Fibroblast of lung (primary cell): ENCODE results near the gene TSPYL6. TPM values are rescaled to one million over a fixed set of nuclear protein-coding genes. Genes with fewer than 3 reads are reported as not detected.
"Not testable (repeated sequence)": the region's sequence is repeated elsewhere in the genome, so short reads cannot be mapped to it uniquely, and the experiment has no call there.

Source experiments
- DNase-seq, 2 donors: peaks; one replicate each; pipeline versions ENCODE4 v3.0.0 to v3.0.0-alpha.2; 2010; ENCODE audit warnings: low read depth in 2 of 2
- H2AFZ ChIP-seq: 2 replicates; pipeline ENCODE4 v1.5.1; 2012; ENCODE audit warnings: low read length, control low read depth, inconsistent platforms
- H3K27ac ChIP-seq: 2 replicates; pipeline ENCODE4 v1.5.1; 2011; ENCODE audit warnings: low read length, control low read depth; ENCODE audit not compliant: insufficient read depth
- H3K27me3 ChIP-seq: 2 replicates; pipeline ENCODE4 v1.5.1; 2011; ENCODE audit warnings: mild to moderate bottlenecking, low read length; ENCODE audit not compliant: control insufficient read depth, insufficient read depth
- H3K36me3 ChIP-seq: 2 replicates; pipeline ENCODE4 v1.5.1; 2011; ENCODE audit warnings: low read length; ENCODE audit not compliant: control insufficient read depth, insufficient read depth
- H3K4me1 ChIP-seq: 2 replicates; pipeline ENCODE4 v1.5.1; 2011; ENCODE audit warnings: low read length; ENCODE audit not compliant: control insufficient read depth, insufficient read depth; ENCODE audit errors: extremely low read depth
- H3K4me2 ChIP-seq: 2 replicates; pipeline ENCODE4 v1.5.1; 2011; ENCODE audit warnings: low read length, control low read depth; ENCODE audit not compliant: insufficient read depth; ENCODE audit errors: extremely low read depth
- H3K4me3 ChIP-seq, 4 experiments: fragments of 200-600 bp in 1 of 4; sonication (generic) in 1 of 4; replicated peaks in 1 of 4; 2 replicates each; pipeline ENCODE4 v1.5.1; 2011 to 2016; ENCODE audit warnings: low read length in 4 of 4, low read depth in 3 of 4, mild to moderate bottlenecking in 3 of 4, control low read depth in 2 of 4, inconsistent platforms in 1 of 4, mixed read lengths in 1 of 4; ENCODE audit not compliant: insufficient read depth in 1 of 4; ENCODE audit errors: control extremely low read depth in 1 of 4
- H3K79me2 ChIP-seq: 2 replicates; pipeline ENCODE4 v1.5.1; 2012; ENCODE audit warnings: mild to moderate bottlenecking, low read length, inconsistent platforms; ENCODE audit not compliant: control insufficient read depth, insufficient read depth
- H3K9ac ChIP-seq: 2 replicates; pipeline ENCODE4 v1.5.1; 2011; ENCODE audit warnings: mild to moderate bottlenecking, low read length, control low read depth; ENCODE audit not compliant: insufficient read depth
- H3K9me3 ChIP-seq: 2 replicates; pipeline ENCODE4 v1.5.1; 2012; ENCODE audit warnings: low read depth, low read length; ENCODE audit not compliant: control insufficient read depth, insufficient read depth
- H4K20me1 ChIP-seq: 2 replicates; pipeline ENCODE4 v1.5.1; 2011; ENCODE audit warnings: low read length; ENCODE audit not compliant: control insufficient read depth, insufficient read depth; ENCODE audit errors: extremely low read depth
- EZH2 ChIP-seq: IDR thresholded peaks from 2 replicates; pipeline ENCODE4 v1.5.1; 2012; ENCODE audit warnings: low read length, control low read depth, mild to moderate bottlenecking; ENCODE audit errors: missing control alignments
- polyA plus RNA-seq, 2 donors: library from polyadenylated mRNA; depleted of rRNA in 1 of 2; stranded (reverse) in 1 of 2; unstranded in 1 of 2; fragments of >200 nt; gene quantifications; 2 replicates each; pipeline ENCODE4 v1.2.1, GENCODE V29; 2011 to 2012; ENCODE audit warnings: missing spikeins in 1 of 2
- total RNA-seq: library from RNA; depleted of rRNA; stranded (reverse); fragments of >200 nt; gene quantifications from 2 replicates; pipeline ENCODE4 v1.2.1, GENCODE V29; 2014
- TF ChIP-seq, protein P1 (sequence below), 2 donors: IDR thresholded peaks in 1 of 2; conservative IDR thresholded peaks in 1 of 2; 1 replicate in 1 of 2; 2 replicates in 1 of 2; pipeline ENCODE4 v1.5.1; 2011 to 2012; ENCODE audit warnings: low read length in 2 of 2, control low read depth in 1 of 2, inconsistent platforms in 1 of 2, low read depth in 1 of 2, mild to moderate bottlenecking in 1 of 2

The TSPYL6 gene
- total and polyA plus RNA-seq, 2 donors (not counting 1 experiment from before 2014, with no cell fraction given) = not detected

DNA sequence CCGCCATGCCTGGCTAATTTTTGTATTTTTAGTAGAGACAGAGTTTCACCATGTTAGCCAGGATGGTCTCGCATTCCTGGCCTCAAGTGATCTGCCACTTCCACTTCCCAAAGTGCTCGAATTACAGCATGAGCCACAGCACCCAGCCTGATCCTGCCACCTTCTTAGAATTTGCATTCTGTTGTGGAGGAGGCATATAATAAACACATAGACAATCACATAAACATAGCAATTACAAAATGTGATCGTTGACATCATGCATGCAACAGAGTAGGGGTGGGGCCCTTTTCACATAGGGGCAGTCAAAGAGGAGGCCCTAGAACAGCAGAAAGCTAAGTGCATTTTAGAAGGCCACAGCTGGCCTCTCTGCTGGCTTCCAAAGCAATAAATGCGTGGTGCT, 39.9 kb upstream of the TSPYL6 start:
- DNase-seq = peak in 1 of 2 donors; percentile 19
- Histone ChIP-seq H4K20me1 (no peaks in the 10 kb centered on the region), H3K36me3 (no peaks in the 10 kb centered on the region), H3K4me1 (no peaks in the 10 kb centered on the region), H3K4me3 (no peak overlapping the region), H3K4me2 (no peak overlapping the region), H2AFZ (no peak overlapping the region), H3K27me3 (no peaks in the 10 kb centered on the region), H3K79me2 (no peaks in the 10 kb centered on the region), H3K9me3 (no peaks in the 10 kb centered on the region), H3K27ac (no peak overlapping the region), H3K9ac (no peak overlapping the region)
- TF ChIP-seq, protein P1, sequence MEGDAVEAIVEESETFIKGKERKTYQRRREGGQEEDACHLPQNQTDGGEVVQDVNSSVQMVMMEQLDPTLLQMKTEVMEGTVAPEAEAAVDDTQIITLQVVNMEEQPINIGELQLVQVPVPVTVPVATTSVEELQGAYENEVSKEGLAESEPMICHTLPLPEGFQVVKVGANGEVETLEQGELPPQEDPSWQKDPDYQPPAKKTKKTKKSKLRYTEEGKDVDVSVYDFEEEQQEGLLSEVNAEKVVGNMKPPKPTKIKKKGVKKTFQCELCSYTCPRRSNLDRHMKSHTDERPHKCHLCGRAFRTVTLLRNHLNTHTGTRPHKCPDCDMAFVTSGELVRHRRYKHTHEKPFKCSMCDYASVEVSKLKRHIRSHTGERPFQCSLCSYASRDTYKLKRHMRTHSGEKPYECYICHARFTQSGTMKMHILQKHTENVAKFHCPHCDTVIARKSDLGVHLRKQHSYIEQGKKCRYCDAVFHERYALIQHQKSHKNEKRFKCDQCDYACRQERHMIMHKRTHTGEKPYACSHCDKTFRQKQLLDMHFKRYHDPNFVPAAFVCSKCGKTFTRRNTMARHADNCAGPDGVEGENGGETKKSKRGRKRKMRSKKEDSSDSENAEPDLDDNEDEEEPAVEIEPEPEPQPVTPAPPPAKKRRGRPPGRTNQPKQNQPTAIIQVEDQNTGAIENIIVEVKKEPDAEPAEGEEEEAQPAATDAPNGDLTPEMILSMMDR (conservative IDR thresholded peaks at IDR 0.05 in 1 of 2, IDR thresholded peaks at IDR 0.05 in 1 of 2; ENCODE audit: low read depth in 1 of 2, low read length in 2 of 2) = no peak
- TF ChIP-seq EZH2 = no peak

DNA sequence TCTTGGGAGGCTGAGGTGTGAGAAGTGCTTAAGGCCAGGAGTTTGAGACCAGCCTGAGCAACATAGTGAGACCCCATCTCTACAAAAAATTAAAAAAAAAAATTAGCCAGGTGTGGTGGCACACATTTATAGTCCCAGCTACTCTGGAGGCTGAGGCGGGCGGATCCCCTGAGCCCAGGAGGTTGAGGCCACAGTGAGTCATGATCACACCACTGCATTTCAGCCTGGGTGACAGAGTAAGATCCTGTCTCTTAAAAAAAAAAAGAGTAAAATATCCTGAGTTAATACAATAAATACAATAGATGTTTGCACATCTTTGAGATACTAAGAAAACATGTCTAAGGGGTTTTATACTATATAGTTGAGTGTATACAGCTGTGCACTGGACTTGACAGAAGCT, 38.6 kb upstream of the TSPYL6 start:
- not testable (repeated sequence) for H3K4me2 ChIP-seq, H3K9me3 ChIP-seq, H2AFZ ChIP-seq, H3K4me1 ChIP-seq, H3K4me3 ChIP-seq, H3K9ac ChIP-seq, DNase-seq, H3K36me3 ChIP-seq, H3K27me3 ChIP-seq, H3K79me2 ChIP-seq, H3K27ac ChIP-seq, H4K20me1 ChIP-seq

DNA sequence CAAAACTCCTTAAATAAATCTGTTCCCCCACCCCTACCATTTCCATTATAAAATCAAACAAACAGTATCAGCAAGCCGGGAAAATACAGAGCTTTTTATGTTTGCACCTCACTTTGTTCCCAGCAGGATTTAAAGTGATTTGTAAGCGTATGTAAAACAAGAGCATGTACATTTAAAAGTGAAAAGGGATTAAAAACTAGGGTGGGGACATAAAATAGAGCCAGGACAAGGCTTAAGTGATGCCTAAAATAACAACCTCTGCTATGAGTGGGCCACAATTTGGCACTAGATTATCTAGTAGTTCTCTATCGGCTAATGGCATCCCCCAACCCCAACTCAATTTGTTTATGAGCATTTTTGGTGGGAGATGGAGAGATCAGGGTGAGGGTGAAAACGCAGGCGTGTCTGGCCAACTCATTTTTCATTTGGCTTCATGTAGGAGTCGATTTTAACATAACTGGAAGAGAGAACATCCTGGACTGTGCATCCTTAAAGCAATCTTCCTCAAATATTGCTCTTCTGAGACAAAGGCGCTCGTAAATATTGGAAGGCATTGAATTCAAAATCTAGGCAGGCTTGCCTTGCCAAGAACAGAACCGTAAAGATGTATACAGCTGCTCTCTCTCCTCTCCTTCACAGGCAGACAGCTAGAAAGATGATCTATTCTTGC, 34.5 kb upstream of the TSPYL6 start:
- DNase-seq = no peak

More for the DNA sequence above, 34.5 kb upstream of the TSPYL6 start:
- no peak overlapping the region for H3K4me2 ChIP-seq
- no peaks in the 10 kb centered on the region for H3K36me3 ChIP-seq
- no peaks in the 10 kb centered on the region for H3K79me2 ChIP-seq
- no peaks in the 10 kb centered on the region for H3K4me1 ChIP-seq
- H2AFZ ChIP-seq = no peak overlapping the region
- no peak overlapping the region for H3K27ac ChIP-seq
- no peaks in the 10 kb centered on the region for H3K9me3 ChIP-seq
- no peak overlapping the region for H3K4me3 ChIP-seq
- H4K20me1 ChIP-seq = no peaks in the 10 kb centered on the region
- H3K9ac ChIP-seq = no peak overlapping the region
- no peaks in the 10 kb centered on the region for H3K27me3 ChIP-seq
- TF ChIP-seq EZH2 = no peak
- TF ChIP-seq, protein P1 (conservative IDR thresholded peaks at IDR 0.05 in 1 of 2, IDR thresholded peaks at IDR 0.05 in 1 of 2; ENCODE audit: low read depth in 1 of 2, low read length in 2 of 2) = no peak
